ENCODE results near the gene FGF22.
"Not testable (repeated sequence)": the region's sequence is repeated elsewhere in the genome, so short reads cannot be mapped to it uniquely, and the experiment has no call there.

The FGF22 gene

DNA sequence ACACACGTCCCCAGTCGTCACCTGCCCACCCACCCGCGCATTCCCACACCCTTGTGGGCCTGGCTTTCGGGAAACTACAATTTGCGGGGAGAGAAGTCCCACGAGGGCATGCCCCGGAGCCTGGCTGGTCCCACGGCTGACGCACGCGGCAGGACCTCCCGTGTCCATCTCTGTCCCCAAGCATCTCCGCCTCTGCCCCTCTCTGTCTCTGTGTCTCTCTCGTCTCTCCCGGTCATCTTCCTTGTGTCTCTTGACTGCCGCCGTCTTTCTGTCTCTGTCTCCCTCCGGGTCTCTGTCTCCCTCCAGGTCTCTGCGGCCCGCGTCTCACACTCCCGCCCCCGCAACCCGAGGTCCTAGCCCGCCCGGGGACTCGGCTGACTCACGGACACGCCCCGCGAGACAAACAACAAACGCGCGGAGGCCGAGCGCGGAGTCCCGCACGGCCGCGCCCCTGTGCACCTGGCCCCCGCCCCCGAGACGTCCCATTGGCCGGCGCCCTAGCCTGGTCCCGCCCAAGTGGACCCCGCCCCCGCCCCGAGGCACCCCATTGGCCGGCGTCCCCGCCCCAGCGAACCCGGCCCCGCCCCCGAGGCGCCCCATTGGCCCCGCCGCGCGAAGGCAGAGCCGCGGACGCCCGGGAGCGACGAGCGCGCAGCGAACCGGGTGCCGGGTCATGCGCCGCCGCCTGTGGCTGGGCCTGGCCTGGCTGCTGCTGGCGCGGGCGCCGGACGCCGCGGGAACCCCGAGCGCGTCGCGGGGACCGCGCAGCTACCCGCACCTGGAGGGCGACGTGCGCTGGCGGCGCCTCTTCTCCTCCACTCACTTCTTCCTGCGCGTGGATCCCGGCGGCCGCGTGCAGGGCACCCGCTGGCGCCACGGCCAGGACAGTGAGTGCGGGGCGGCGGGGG lies at the start of gene FGF22:
Gene FGF22 (plus strand): TSS at position 627 of the 908 bp plus-strand sequence. CDS start 47 bp downstream, at position 674.
- peak; percentile 95 for DNase-seq

DNA sequence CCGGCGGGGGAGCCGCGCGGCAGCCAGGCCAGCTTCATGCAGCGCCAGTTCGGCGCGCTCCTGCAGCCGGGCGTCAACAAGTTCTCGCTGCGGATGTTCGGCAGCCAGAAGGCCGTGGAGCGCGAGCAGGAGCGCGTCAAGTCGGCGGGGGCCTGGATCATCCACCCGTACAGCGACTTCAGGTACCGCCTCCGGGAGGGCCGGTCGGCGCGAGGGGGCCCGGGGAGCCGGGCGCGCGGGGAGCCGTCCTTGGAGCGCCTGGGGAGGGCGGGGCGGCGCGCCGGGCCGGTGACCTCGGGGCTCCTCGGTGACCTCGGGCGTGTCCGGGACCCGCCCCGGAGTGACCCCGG lies 49.3 kb upstream of the FGF22 start:
- DNase-seq: no peak

- DNase-seq: no peak
These were observed 49.0 kb upstream of the FGF22 start for GRCh38 chr19:590750-591098.

DNA sequence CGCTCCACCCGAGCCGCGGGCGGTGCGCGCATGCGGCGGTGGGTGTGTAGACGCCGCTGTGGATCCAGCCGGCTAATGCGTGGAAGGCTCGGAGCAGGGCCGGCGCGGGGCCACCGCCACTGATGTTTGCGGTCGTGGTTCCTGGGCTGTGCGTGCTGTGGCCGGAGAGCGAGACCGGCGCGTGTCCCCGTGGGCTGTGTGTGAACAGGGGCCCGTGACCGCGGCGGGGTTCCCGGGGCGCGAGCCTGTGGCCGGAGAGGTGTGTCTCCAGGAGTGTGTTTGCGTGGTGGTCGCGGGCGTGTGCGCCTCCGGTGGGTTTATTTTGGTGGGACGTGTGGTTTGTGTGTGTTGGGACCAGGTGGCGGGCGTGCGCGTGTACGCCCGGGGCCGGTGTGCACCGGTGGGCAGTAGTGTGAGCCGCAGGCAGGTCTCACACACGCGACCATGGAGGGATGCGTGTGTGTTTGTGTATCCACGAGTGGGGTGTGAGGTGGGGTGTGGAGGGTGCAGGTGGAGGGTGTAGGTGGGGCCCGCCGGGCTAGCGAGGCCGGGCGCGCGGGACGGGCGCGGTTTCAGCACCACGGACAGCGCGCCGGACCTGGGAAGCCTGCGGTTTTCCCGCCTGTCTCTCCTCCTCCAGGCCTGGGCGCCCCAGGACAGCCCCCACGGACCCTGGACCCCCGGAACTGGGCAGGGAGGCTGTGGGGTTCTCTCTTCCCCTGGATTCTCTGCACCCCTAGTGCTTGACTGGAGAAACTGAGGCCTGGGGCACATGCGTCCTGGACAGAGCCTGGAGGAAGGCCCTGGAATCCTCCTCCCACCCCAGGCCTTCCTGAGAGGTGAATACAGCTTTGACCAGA lies 48.4 kb upstream of the FGF22 start:
- no peak for DNase-seq

GRCh38 chr19:592101-592500 lies 47.6 kb upstream of the FGF22 start:
- DNase-seq: no peak

DNA sequence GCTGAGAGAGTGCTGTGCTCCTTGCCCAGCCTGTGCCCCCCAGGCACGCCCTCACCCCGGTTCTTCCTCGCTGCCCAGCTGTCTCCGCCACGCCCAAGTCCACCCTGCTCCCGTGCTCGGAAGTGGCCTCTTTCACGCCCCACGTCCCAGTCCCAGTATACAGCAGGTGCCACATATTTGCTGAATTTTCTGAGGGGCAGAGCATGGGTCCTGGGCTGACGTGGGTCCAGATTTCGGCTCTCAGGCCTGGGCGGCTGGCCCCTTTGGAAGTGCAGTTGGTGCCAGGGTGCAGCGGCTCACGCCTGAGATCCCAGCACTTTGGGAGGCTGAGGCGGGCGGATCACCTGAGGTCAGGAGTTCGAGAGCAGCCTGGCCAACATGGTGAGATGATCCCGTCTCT lies 46.6 kb upstream of the FGF22 start:
- no peak for DNase-seq

DNA sequence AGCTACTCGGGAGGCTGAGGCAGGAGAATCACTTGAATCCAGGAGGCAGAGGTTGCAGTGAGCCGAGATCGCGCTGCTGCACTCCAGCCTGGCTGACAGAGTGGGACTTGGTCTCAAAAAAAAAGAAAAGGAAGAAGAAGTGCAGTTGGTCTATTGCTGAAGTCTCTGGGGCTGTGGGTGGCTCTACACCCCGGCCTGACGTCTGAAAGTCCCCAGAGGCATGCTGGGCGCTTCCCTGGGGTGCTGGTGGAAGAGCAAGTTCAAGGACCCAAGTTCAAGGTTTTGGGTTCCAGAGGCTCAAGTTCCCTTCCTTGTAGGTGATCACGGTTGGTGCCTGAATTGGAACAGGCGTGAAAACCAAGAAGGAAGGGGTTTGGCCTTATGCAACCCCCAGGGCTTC lies 46.2 kb upstream of the FGF22 start:
- DNase-seq: no peak

DNA sequence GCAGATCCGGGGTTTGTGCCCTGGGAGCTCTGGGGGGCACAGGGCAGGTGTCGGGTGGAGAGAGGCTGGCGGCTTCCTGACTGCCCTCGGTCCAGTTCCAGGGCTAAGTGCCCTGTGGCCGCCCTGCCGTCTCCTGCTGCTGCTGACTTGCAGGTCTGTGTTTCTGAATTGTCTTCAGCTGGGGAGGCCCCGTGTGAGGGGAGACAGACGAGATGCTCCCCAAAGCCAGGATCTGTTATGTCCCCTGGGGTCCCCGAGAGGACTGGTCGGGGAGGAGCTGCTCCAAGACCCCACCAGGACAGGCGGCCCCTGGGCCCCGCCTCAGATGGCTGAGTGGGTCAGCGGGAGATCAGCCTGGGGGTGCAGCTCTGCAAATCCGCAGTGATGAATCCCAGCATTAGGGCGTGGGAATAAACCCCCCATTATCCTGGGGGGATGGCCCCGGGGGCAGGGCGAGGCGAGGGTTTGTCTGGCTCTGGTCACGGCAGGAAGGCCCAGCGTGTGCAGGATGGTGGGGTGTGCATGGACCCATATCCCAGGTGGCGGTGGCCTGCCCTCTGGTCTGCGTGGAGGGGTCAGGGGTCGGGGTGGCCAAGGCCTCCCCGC lies 45.3 kb upstream of the FGF22 start:
- no peak for DNase-seq

GRCh38 chr19:595326-596262 lies 44.1 kb upstream of the FGF22 start:
- no peak for DNase-seq

GRCh38 chr19:596263-596655 lies 43.4 kb upstream of the FGF22 start:
- no peak for DNase-seq

DNA sequence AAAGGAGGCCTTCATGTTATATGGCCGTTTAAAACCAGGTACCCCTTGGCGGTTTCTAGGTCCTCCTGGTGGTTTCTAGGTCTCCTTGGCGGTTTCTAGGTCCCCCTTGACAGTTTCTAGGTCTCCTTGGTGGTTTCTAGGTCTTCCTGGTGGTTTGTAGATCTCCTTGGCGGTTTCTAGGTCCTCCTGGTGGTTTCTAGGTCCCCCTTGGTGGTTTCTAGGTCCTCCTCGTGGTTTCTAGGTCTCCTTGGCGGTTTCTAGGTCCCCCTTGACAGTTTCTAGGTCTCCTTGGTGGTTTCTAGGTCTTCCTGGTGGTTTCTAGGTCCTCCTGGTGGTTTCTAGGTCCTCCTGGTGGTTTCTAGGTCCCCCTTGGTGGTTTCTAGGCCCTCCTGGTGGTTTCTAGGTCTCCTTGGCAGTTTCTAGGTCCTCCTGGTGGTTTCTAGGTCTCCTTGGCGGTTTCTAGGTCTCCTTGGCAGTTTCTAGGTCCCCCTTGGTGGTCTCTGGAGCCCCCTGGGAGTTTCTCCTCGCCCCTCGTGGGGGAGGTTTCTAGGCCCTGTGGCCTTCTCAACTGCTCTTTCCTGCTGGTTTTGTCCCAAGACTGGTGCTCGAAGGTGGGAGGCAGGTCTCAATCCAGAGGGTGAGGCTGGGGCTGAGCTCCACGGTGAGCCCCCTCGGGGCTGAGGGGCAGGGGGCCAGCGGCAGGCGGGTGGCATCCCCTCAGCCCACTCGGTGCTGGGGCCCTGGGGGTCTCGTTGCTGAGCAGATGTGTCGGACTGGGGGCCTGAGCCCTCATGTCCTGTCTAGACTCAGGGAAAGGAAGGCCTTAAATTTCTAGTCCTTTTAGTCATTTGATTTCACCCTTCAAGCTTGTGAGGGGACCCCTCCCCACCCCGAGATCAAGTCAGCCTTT lies 42.0 kb upstream of the FGF22 start:
- DNase-seq: no peak

GRCh38 chr19:601310-601709 lies 38.4 kb upstream of the FGF22 start:
- DNase-seq: no peak

DNA sequence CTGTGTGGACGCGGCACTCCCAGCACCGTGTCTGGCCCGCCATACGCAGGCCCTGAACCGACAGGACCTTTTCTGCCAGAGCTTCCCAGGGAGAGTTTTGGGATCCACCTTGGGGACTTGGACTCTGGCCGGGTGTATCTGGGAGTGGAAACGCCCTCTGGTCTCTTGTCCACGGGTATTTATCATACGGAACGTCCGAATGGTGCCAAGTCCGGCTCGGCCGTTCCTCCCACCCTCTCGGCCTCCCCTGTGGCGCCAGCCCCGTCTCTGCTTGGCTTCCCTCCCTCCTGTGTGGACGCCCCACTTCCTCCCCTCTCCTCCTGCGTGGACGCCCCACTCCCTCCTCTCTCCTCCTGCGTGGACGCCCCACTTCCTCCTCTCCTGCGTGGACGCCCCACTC lies 37.9 kb upstream of the FGF22 start:
- DNase-seq: no peak

- no peak for DNase-seq
These were observed 37.0 kb upstream of the FGF22 start for GRCh38 chr19:602391-603301.

DNA sequence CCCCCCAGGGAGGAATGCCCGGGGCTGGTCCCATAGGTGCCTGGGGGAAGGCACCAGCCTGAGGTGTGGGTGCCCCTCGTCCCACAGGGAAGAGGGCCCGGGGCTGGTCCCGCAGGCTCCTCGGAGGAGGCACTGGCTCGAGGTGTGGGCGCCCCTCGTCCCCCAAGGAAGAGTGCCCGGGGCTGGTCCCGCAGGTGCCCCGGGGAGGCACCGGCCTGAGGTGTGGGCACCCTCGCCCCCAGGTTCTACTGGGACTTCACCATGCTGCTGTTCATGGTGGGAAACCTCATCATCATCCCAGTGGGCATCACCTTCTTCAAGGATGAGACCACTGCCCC lies 36.4 kb upstream of the FGF22 start:
- not testable (repeated sequence) for DNase-seq

- DNase-seq: not testable (repeated sequence)
These were observed 35.9 kb upstream of the FGF22 start for GRCh38 chr19:603779-604178.

DNA sequence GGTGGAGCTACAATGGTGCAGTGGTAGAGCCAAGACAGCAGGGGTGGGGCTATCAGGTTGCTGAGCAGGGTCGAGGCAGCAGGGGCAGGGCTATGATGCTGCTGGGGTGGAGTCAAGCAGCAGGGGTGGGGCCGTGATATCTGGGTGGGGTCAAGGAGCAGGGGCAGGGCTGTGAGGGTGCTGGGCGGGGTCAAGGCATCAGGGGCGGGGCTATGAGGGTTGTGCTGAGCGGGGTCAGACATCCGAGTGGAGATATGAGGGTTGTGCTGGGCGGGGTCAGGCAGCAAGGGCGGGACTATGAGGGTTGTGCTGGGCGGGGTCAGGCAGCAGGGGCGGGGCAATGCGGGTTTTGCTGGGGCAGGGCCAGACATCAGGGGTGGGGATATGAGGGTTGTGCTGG lies 35.3 kb upstream of the FGF22 start:
- no peak for DNase-seq

DNA sequence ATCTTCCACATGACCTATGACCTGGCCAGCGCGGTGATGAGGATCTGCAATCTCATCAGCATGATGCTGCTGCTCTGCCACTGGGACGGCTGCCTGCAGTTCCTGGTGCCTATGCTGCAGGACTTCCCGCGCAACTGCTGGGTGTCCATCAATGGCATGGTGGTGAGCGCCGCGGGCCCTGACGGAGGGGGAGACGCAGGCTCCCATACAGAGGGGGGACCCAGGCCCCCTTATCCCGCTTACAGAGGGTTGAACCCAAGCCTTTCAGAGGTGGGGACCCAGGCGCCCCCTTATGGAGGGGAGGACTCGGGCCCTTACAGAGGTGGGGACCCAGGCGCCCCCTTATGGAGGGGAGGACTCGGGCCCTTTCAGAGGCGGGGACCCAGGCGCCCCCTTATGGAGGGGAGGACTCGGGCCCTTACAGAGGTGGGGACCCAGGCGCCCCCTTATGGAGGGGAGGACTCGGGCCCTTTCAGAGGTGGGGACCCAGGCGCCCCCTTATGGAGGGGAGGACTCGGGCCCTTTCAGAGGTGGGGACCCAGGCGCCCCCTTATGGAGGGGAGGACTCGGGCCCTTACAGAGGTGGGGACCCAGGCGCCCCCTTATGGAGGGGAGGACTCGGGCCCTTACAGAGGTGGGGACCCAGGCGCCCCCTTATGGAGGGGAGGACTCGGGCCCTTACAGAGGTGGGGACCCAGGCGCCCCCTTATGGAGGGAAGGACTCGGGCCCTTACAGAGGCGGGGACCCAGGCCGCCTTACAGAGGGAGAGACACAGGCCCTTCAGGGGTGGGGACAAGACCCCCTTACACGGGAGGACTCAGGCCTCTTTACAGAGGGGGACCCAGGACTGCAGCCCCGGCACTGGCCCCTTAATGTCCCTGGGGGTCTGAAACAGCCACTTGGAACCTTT lies 34.4 kb upstream of the FGF22 start:
- not testable (repeated sequence) for DNase-seq
